PC-9 (cell line): ENCODE measurements around the gene FIZ1. TPM values are rescaled to one million over a fixed set of nuclear protein-coding genes. Genes with fewer than 3 reads are reported as not detected.

ENCODE experiments used
- BruUV-seq: library from RNA; stranded (reverse); fragments of 400-500 nt; replicated peaks from 2 replicates; lab custom pipeline; 2021; lab: Mats Ljungman, UMichigan
- CTCF ChIA-PET: fragments of 300-600 bp; sonication (Branson Sonifier 250); formaldehyde crosslinking; loops from one replicate; lab custom pipeline; 2022; ENCODE audit warnings: antibody characterized with exemption; lab: Charles Lee
- POLR2A ChIA-PET: fragments of 300-600 bp; sonication (Branson Sonifier 250); formaldehyde crosslinking; loops from one replicate; lab custom pipeline; 2022; ENCODE audit warnings: antibody characterized with exemption; ENCODE audit not compliant: unreplicated experiment; lab: Charles Lee
- DNase-seq, 2 experiments: peaks; one replicate each; pipeline versions ENCODE4 v3.0.0 to v3.0.0-alpha.2; 2015 to 2022; ENCODE audit warnings: mixed read lengths in 1 of 2
- H2AFZ ChIP-seq: fragments of 200-600 bp; sonication (generic); 2 replicates; pipeline ENCODE4 v1.8.1; 2017; ENCODE audit warnings: antibody characterized with exemption
- H3F3A ChIP-seq: fragments of 200-600 bp; sonication (generic); 2 replicates; pipeline ENCODE4 v1.8.1; 2017; ENCODE audit warnings: antibody characterized with exemption, mild to moderate bottlenecking, low read depth; ENCODE audit not compliant: insufficient read depth
- H3K27ac ChIP-seq: fragments of 200-600 bp; sonication (generic); 2 replicates; pipeline ENCODE4 v1.6.1; 2016; ENCODE audit warnings: mixed run types
- H3K27me3 ChIP-seq: fragments of 200-600 bp; sonication (generic); 2 replicates; pipeline ENCODE4 v1.6.1; 2016; ENCODE audit warnings: low read depth, mixed run types; ENCODE audit not compliant: insufficient read depth
- H3K36me3 ChIP-seq: fragments of 200-600 bp; sonication (generic); 2 replicates; pipeline ENCODE4 v1.6.1; 2016; ENCODE audit warnings: low read depth, mixed run types
- H3K4me1 ChIP-seq: fragments of 200-600 bp; sonication (generic); replicated peaks from 2 replicates; pipeline ENCODE4 v1.6.1; 2016; ENCODE audit warnings: mixed run types; ENCODE audit not compliant: insufficient read depth
- H3K4me2 ChIP-seq: fragments of 200-600 bp; sonication (generic); 2 replicates; pipeline ENCODE4 v1.6.1; 2017; ENCODE audit warnings: mixed run types
- H3K4me3 ChIP-seq: fragments of 200-600 bp; sonication (generic); 2 replicates; pipeline ENCODE4 v1.6.1; 2016; ENCODE audit warnings: mixed run types
- H3K79me2 ChIP-seq: fragments of 200-600 bp; sonication (generic); 2 replicates; pipeline ENCODE4 v1.6.1; 2017; ENCODE audit warnings: low read depth, mixed run types
- H3K9me2 ChIP-seq: fragments of 200-600 bp; sonication (generic); 2 replicates; pipeline ENCODE4 v1.8.1; 2017; ENCODE audit warnings: mild to moderate bottlenecking; ENCODE audit not compliant: insufficient read depth
- H3K9me3 ChIP-seq: fragments of 200-600 bp; sonication (generic); 2 replicates; pipeline ENCODE4 v1.8.1; 2016; ENCODE audit warnings: low read depth; ENCODE audit not compliant: insufficient read depth
- H4K20me1 ChIP-seq: fragments of 200-600 bp; sonication (generic); 2 replicates; pipeline ENCODE4 v1.8.1; 2017; ENCODE audit not compliant: insufficient read depth
- CTCF ChIP-seq: fragments of 200-600 bp; sonication (generic); conservative IDR thresholded peaks from 2 replicates; pipeline ENCODE4 v1.6.1; 2017; ENCODE audit warnings: mixed run types, antibody characterized with exemption, mild to moderate bottlenecking, moderate library complexity
- EZH2 ChIP-seq: fragments of 200-600 bp; sonication (generic); IDR thresholded peaks from 2 replicates; pipeline ENCODE4 v1.8.0; 2017; ENCODE audit warnings: antibody characterized with exemption, low read depth
- intact Hi-C: fragments of 100-400 bp; cut with micrococcal nuclease; formaldehyde crosslinking; loops from one replicate; pipeline ENCODE4 v1.10.0; 2022; ENCODE audit not compliant: unreplicated experiment
- total RNA-seq: library from RNA; stranded (reverse); gene quantifications from 2 replicates; pipeline ENCODE4 v1.2.3, GENCODE V29; 2021

FIZ1 gene
- total RNA-seq, 1 experiment from 2014 or later: 25.4 TPM

GRCh38 chr19:55567708-55568328 is 31.5 kb downstream of the FIZ1 start:
- no peaks in the 10 kb centered on the region for H3K4me1 ChIP-seq
- no peak overlapping the region for H3K4me3 ChIP-seq
- no peak for DNase-seq
- intact Hi-C loops: no loop called here
- H4K20me1 ChIP-seq: no peaks in the 10 kb centered on the region
- H2AFZ ChIP-seq: no peak overlapping the region
- H3F3A ChIP-seq: no peaks in the 10 kb centered on the region
- no peak overlapping the region for H3K4me2 ChIP-seq
- no peaks in the 10 kb centered on the region for H3K36me3 ChIP-seq
- no peaks in the 10 kb centered on the region for H3K27me3 ChIP-seq
- H3K9me2 ChIP-seq: no peaks in the 10 kb centered on the region
- no peak overlapping the region for H3K27ac ChIP-seq
- BruUV-seq: no TSS peak
- no peaks in the 10 kb centered on the region for H3K9me3 ChIP-seq
- POLR2A ChIA-PET: no interaction called here
- H3K79me2 ChIP-seq: no peaks in the 10 kb centered on the region
- no peak for TF ChIP-seq EZH2
- no peak for TF ChIP-seq CTCF
- CTCF ChIA-PET: no interaction called here

GRCh38 chr19:55566823-55567222 is 32.5 kb downstream of the FIZ1 start:
- no peaks in the 10 kb centered on the region for H3F3A ChIP-seq

GRCh38 chr19:55563261-55563690 is 36.0 kb downstream of the FIZ1 start:
- BruUV-seq: no TSS peak
- Histone ChIP-seq H3K27me3 (no peaks in the 10 kb centered on the region), H3K9me3 (peaks cover 6% of the 10 kb centered on the region; the same call in 1 of the 2 replicates), H2AFZ (no peak overlapping the region), H4K20me1 (no peaks in the 10 kb centered on the region), H3K4me2 (no peak overlapping the region), H3K27ac (no peak overlapping the region), H3K79me2 (no peaks in the 10 kb centered on the region), H3K36me3 (no peaks in the 10 kb centered on the region), H3K4me1 (no peaks in the 10 kb centered on the region), H3K4me3 (no peak overlapping the region), H3K9me2 (no peaks in the 10 kb centered on the region), H3F3A (0 out of 2 replicates have a peak, but pooled peaks cover 2% of the 10 kb centered on the region)
- ChIA-PET CTCF (no interaction called here), POLR2A (no interaction called here)
- intact Hi-C loops: no loop called here
- no peak for DNase-seq
- TF ChIP-seq CTCF (no peak), EZH2 (no peak)

More at GRCh38 chr19:55566823-55567222, 32.5 kb downstream of the FIZ1 start:
- H3K27me3 ChIP-seq: no peaks in the 10 kb centered on the region
- ChIA-PET POLR2A (interaction anchor here (0.7 kb wide), 2 partner anchors 21 to 25 kb away, joined by 8 to 12 read pairs; no protein-coding TSS in a partner anchor), CTCF (interaction anchor here (0.6 kb wide), 1 partner anchor 96 kb away, joined by 4 read pairs; no protein-coding TSS in a partner anchor)
- BruUV-seq: no TSS peak
- H3K4me2 ChIP-seq: no peak overlapping the region
- no peak for TF ChIP-seq CTCF
- no peak for TF ChIP-seq EZH2
- no peaks in the 10 kb centered on the region for H3K9me3 ChIP-seq
- intact Hi-C loops: no loop called here
- no peaks in the 10 kb centered on the region for H3K36me3 ChIP-seq
- H3K27ac ChIP-seq: no peak overlapping the region
- DNase-seq: no peak
- H3K4me1 ChIP-seq: no peaks in the 10 kb centered on the region
- H2AFZ ChIP-seq: no peak overlapping the region
- H3K79me2 ChIP-seq: no peaks in the 10 kb centered on the region
- no peak overlapping the region for H3K4me3 ChIP-seq
- no peaks in the 10 kb centered on the region for H4K20me1 ChIP-seq
- H3K9me2 ChIP-seq: no peaks in the 10 kb centered on the region
